Ishikawa (cell line): ENCODE results near the gene EFCAB13.

Experiments used
- CEBPB ChIP-seq: IDR thresholded peaks from 2 replicates; pipeline ENCODE4 v1.6.1; 2012
- CREB1 ChIP-seq: IDR thresholded peaks from 2 replicates; pipeline ENCODE4 v1.6.1; 2012; ENCODE audit warnings: low read depth
- EGR1 ChIP-seq: IDR thresholded peaks from 2 replicates; pipeline ENCODE4 v1.6.1; 2012
- EP300 ChIP-seq: IDR thresholded peaks from 2 replicates; pipeline ENCODE4 v1.6.1; 2012; ENCODE audit warnings: borderline replicate concordance
- FOXM1 ChIP-seq: IDR thresholded peaks from 2 replicates; pipeline ENCODE4 v1.6.1; 2012; ENCODE audit warnings: low read depth, borderline replicate concordance
- MAX ChIP-seq: IDR thresholded peaks from 2 replicates; pipeline ENCODE4 v1.6.1; 2012
- NFIC ChIP-seq: IDR thresholded peaks from 2 replicates; pipeline ENCODE4 v1.6.1; 2012
- RAD21 ChIP-seq: IDR thresholded peaks from 2 replicates; pipeline ENCODE4 v1.6.1; 2012; ENCODE audit warnings: low read depth
- REST ChIP-seq: IDR thresholded peaks from 2 replicates; pipeline ENCODE4 v1.6.1; 2012; ENCODE audit warnings: low read depth, mild to moderate bottlenecking
- TAF1 ChIP-seq: IDR thresholded peaks from 2 replicates; pipeline ENCODE4 v1.6.1; 2012; ENCODE audit warnings: low read depth, mild to moderate bottlenecking
- TCF12 ChIP-seq: IDR thresholded peaks from 2 replicates; pipeline ENCODE4 v1.6.1; 2012; ENCODE audit warnings: low read depth
- TEAD4 ChIP-seq: IDR thresholded peaks from 2 replicates; pipeline ENCODE4 v1.6.1; 2012
- USF1 ChIP-seq: IDR thresholded peaks from 2 replicates; pipeline ENCODE4 v1.6.1; 2012
- YY1 ChIP-seq: IDR thresholded peaks from 2 replicates; pipeline ENCODE4 v1.6.1; 2012; ENCODE audit warnings: low read depth
- ZBTB7A ChIP-seq: IDR thresholded peaks from 2 replicates; pipeline ENCODE4 v1.6.1; 2012; ENCODE audit warnings: low read depth

Gene EFCAB13

GRCh38 chr17:47297661-47298400 is 25.9 kb upstream of the EFCAB13 start:
- TF ChIP-seq CEBPB = no peak
- no peak for TF ChIP-seq USF1
- no peak for TF ChIP-seq MAX
- TF ChIP-seq EGR1 = no peak
- TF ChIP-seq EP300 = no peak
- no peak for TF ChIP-seq TCF12
- TF ChIP-seq NFIC = no peak
- no peak for TF ChIP-seq RAD21
- no peak for TF ChIP-seq TAF1
- no peak for TF ChIP-seq YY1
- TF ChIP-seq ZBTB7A = no peak
- TF ChIP-seq CREB1 = no peak
- no peak for TF ChIP-seq FOXM1
- no peak for TF ChIP-seq REST
- TF ChIP-seq TEAD4 = no peak

GRCh38 chr17:47298712-47299111 is 25.0 kb upstream of the EFCAB13 start:
- TF ChIP-seq YY1 (no peak), USF1 (no peak), REST (no peak), FOXM1 (no peak), TEAD4 (no peak), TAF1 (no peak), CREB1 (no peak), CEBPB (no peak), MAX (no peak), ZBTB7A (no peak), RAD21 (no peak), EGR1 (no peak)

GRCh38 chr17:47299239-47299910 is 24.4 kb upstream of the EFCAB13 start:
- TF ChIP-seq NFIC = peak; percentile 40; the same call in 1 of the 2 replicates
- no peak for TF ChIP-seq TEAD4

- TF ChIP-seq EP300 (no peak), NFIC (no peak), TAF1 (no peak), ZBTB7A (no peak), YY1 (no peak), REST (no peak), RAD21 (no peak), CEBPB (no peak), EGR1 (no peak)
Observed at GRCh38 chr17:47300718-47301117, 23.0 kb upstream of the EFCAB13 start.
